HepG2 (cell line): ENCODE data around the gene RNASE8. TPM values are rescaled to one million over a fixed set of nuclear protein-coding genes. Genes with fewer than 3 reads are reported as not detected.

Source experiments
- ASH2L ChIP-seq: fragments of 300-600, 200-600 bp; sonication (generic); IDR thresholded peaks from 2 replicates; pipeline ENCODE4 v1.7.0; 2017; ENCODE audit warnings: low read depth, mild to moderate bottlenecking, moderate library complexity, mixed read lengths, low read length; ENCODE audit not compliant: insufficient read length
- ATAD3A ChIP-seq: sonication (generic); formaldehyde crosslinking; IDR thresholded peaks from 2 replicates; pipeline ENCODE4 v1.4.0; 2020; ENCODE audit warnings: missing genetic modification reagents
- FOSL2 ChIP-seq: sonication (generic); formaldehyde crosslinking; IDR thresholded peaks from 2 replicates; pipeline ENCODE4 v1.4.0; 2020; ENCODE audit warnings: missing genetic modification reagents
- KLF6 ChIP-seq: IDR thresholded peaks from 2 replicates; pipeline ENCODE4 v1.8.0; 2016; ENCODE audit warnings: missing biosample characterization, missing genetic modification reagents
- KLF9 ChIP-seq: IDR thresholded peaks from 2 replicates; pipeline ENCODE4 v1.6.1; 2016; ENCODE audit warnings: low read depth
- KMT2A ChIP-seq: sonication (generic); formaldehyde crosslinking; IDR thresholded peaks from 2 replicates; pipeline ENCODE4 v1.4.0; 2020; ENCODE audit warnings: missing genetic modification reagents
- NR2F6 ChIP-seq, 2 experiments: IDR thresholded peaks; 2 replicates each; pipeline ENCODE4 v1.6.1; 2016; ENCODE audit warnings: antibody characterized with exemption in 1 of 2, mild to moderate bottlenecking in 1 of 2
- POLR2G ChIP-seq: fragments of 200-400 bp; formaldehyde crosslinking; IDR thresholded peaks from 2 replicates; pipeline ENCODE4 v1.6.1; 2018; ENCODE audit warnings: mild to moderate bottlenecking, low read depth, low read length, moderate library complexity
- RARA ChIP-seq: IDR thresholded peaks from 2 replicates; pipeline ENCODE4 v1.6.1; 2016; ENCODE audit warnings: missing genetic modification reagents, missing compliant biosample characterization
- RBM39 ChIP-seq: fragments of 200-400 bp; formaldehyde crosslinking; IDR thresholded peaks from one replicate; pipeline ENCODE4 v1.6.1; 2018; ENCODE audit warnings: antibody characterized with exemption, mild to moderate bottlenecking, low read depth, low read length; ENCODE audit not compliant: poor library complexity, severe bottlenecking
- TARDBP ChIP-seq: sonication (generic); formaldehyde crosslinking; IDR thresholded peaks from 2 replicates; pipeline ENCODE4 v1.8.0; 2022; ENCODE audit warnings: mild to moderate bottlenecking, missing genetic modification reagents
- ZNF547 ChIP-seq: sonication (generic); formaldehyde crosslinking; IDR thresholded peaks from 2 replicates; pipeline ENCODE4 v1.5.1; 2020; ENCODE audit warnings: mild to moderate bottlenecking, missing genetic modification reagents
- ZNF556 ChIP-seq: sonication (generic); formaldehyde crosslinking; IDR thresholded peaks from 2 replicates; pipeline ENCODE4 v1.4.0; 2020; ENCODE audit warnings: mild to moderate bottlenecking, missing genetic modification reagents, borderline replicate concordance
- ZNF607 ChIP-seq: sonication (generic); formaldehyde crosslinking; IDR thresholded peaks from 2 replicates; pipeline ENCODE4 v1.5.1; 2020; ENCODE audit warnings: missing genetic modification reagents, mild to moderate bottlenecking, borderline replicate concordance
- ZNF746 ChIP-seq: sonication (generic); formaldehyde crosslinking; IDR thresholded peaks from 2 replicates; pipeline ENCODE4 v1.8.0; 2022; ENCODE audit warnings: mild to moderate bottlenecking, missing genetic modification reagents
- polyA plus RNA-seq, 8 experiments: library from polyadenylated mRNA; depleted of rRNA in 3 of 8; stranded (reverse) in 7 of 8; unstranded in 1 of 8; fragments of >200 nt; fragmentation: Illumina TruSeq in 4 of 8; extraction: Trizol in 4 of 8; gene quantifications; 2 replicates each; pipeline versions ENCODE4 v1.2.1 to v1.2.3, GENCODE V29; 2011 to 2016; ENCODE audit warnings: low read depth in 4 of 8, missing spikeins in 1 of 8, mixed read lengths in 1 of 8; ENCODE audit not compliant: insufficient read depth in 1 of 8
- total RNA-seq, 5 experiments: library from RNA; depleted of rRNA; stranded (reverse); fragments of >200 nt; fragmentation: Illumina TruSeq; extraction: Trizol; gene quantifications; 2 replicates each; pipeline ENCODE4 v1.2.3, GENCODE V29; 2016; ENCODE audit warnings: low read depth in 1 of 5
- TF ChIP-seq, protein P1 (sequence below): sonication (generic); formaldehyde crosslinking; IDR thresholded peaks from 2 replicates; pipeline ENCODE4 v1.4.0; 2020; ENCODE audit warnings: missing genetic modification reagents
- TF ChIP-seq, protein P2 (sequence below): sonication (generic); formaldehyde crosslinking; IDR thresholded peaks from 2 replicates; pipeline ENCODE4 v1.5.1; 2020; ENCODE audit warnings: missing genetic modification reagents, mild to moderate bottlenecking, borderline replicate concordance
- TF ChIP-seq, protein P3 (sequence below): sonication (generic); formaldehyde crosslinking; IDR thresholded peaks from 2 replicates; pipeline ENCODE4 v1.4.0; 2020; ENCODE audit warnings: mild to moderate bottlenecking, missing genetic modification reagents
- TF ChIP-seq, protein P4 (sequence below): IDR thresholded peaks from 2 replicates; pipeline ENCODE4 v1.6.1; 2016; ENCODE audit warnings: low read depth, borderline replicate concordance
- TF ChIP-seq, protein P5 (sequence below): sonication (generic); formaldehyde crosslinking; IDR thresholded peaks from 2 replicates; pipeline ENCODE4 v1.4.0; 2020; ENCODE audit warnings: low read depth, missing genetic modification reagents
- TF ChIP-seq, protein P6 (sequence below): IDR thresholded peaks from 2 replicates; pipeline ENCODE4 v1.6.1; 2016; ENCODE audit warnings: mild to moderate bottlenecking, missing biosample characterization, missing genetic modification reagents

RNASE8 gene
- total and polyA plus RNA-seq, 2 of the 13 experiments (the other 11 are each of a cell fraction or from before 2014, with no cell fraction given) = not detected

DNA sequence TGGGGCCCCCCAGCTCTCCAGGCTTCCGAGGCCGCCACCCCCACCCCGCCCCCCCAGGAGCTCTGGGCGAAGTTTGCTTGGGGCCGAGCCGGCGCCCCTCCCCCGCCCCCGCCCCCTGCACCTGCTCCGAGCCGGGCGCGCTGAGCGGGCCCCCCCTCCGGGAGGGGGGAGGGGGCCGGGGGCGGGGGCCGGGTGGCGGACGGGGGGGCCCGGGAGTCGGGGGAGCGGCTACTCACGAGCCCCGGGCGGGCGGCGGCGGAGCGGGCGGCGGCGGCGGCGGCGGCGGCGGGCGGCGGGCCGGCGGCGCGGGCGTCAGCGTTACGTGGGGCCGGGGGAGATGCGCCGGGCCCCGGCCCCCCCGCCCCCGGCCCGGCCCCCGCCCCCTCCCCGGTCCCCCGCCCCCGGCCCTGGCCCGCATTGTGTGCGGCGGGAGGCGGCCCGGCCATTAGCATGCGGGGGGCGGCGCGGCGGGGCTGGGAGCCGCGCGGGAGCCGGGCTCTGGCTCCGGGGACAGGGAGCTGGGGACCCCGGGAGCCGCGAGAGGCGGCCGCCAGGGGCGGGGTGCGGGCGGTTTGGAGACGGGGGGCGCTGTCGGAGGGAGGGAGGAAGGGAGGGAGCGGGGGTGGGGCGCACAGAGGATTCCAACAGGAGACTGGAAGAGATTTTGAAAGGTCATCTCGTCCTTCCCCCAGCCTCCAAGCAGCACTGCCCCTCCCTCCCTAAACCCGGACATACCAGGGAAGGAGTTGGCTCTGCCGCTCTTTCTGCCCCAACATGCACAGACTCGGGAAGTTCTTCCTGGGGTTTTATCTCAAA lies 40.7 kb downstream of the RNASE8 start, which contains the start of gene ZNF219 (continued):
- TF ChIP-seq, protein P1, sequence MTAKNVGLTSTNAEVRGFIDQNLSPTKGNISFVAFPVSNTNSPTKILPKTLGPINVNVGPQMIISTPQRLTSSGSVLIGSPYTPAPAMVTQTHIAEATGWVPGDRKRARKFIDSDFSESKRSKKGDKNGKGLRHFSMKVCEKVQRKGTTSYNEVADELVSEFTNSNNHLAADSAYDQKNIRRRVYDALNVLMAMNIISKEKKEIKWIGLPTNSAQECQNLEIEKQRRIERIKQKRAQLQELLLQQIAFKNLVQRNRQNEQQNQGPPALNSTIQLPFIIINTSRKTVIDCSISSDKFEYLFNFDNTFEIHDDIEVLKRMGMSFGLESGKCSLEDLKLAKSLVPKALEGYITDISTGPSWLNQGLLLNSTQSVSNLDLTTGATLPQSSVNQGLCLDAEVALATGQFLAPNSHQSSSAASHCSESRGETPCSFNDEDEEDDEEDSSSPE (CRISPR knock-in tag) = 0 out of 2 replicates have a peak, but pooled peaks have one; percentile 22
- TF ChIP-seq TARDBP (CRISPR knock-in tag) = 0 out of 2 replicates have a peak, but pooled peaks have one; percentile 43
- no peak for TF ChIP-seq ZNF547 (CRISPR knock-in tag)
- peak; percentile 60 for TF ChIP-seq ASH2L
- TF ChIP-seq ATAD3A (CRISPR knock-in tag) = no peak
- peak; percentile 81 for TF ChIP-seq ZNF746 (CRISPR knock-in tag)
- 0 out of 2 replicates have a peak, but pooled peaks have one; percentile 31 for TF ChIP-seq KLF9 (CRISPR knock-in tag)
- peak; percentile 36; the same call in 1 of the 2 replicates for TF ChIP-seq ZNF556 (CRISPR knock-in tag)
- TF ChIP-seq, protein P2, sequence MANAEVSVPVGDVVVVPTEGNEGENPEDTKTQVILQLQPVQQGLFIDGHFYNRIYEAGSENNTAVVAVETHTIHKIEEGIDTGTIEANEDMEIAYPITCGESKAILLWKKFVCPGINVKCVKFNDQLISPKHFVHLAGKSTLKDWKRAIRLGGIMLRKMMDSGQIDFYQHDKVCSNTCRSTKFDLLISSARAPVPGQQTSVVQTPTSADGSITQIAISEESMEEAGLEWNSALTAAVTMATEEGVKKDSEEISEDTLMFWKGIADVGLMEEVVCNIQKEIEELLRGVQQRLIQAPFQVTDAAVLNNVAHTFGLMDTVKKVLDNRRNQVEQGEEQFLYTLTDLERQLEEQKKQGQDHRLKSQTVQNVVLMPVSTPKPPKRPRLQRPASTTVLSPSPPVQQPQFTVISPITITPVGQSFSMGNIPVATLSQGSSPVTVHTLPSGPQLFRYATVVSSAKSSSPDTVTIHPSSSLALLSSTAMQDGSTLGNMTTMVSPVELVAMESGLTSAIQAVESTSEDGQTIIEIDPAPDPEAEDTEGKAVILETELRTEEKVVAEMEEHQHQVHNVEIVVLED = no peak
- 0 out of 2 replicates have a peak, but pooled peaks have one; percentile 42 for TF ChIP-seq KLF6 (CRISPR knock-in tag)
- no peak for TF ChIP-seq ZNF607 (CRISPR knock-in tag)
- TF ChIP-seq FOSL2 = peak; percentile 25; the same call in 1 of the 2 replicates
- TF ChIP-seq POLR2G = peak; percentile 66
- TF ChIP-seq NR2F6 (IDR thresholded peaks at IDR 0.05) = peak; percentile 26; the same call in 1 of the 2 replicates
- peak; percentile 44; the same call in 1 of the 2 replicates for TF ChIP-seq NR2F6 (CRISPR knock-in tag; IDR thresholded peaks at IDR 0.05)
- 0 out of 2 replicates have a peak, but pooled peaks have one; percentile 62 for TF ChIP-seq KMT2A (CRISPR knock-in tag)
- TF ChIP-seq, protein P3, sequence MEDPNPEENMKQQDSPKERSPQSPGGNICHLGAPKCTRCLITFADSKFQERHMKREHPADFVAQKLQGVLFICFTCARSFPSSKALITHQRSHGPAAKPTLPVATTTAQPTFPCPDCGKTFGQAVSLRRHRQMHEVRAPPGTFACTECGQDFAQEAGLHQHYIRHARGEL (CRISPR knock-in tag) = no peak
- peak; percentile 32; the same call in 1 of the 2 replicates for TF ChIP-seq RARA (CRISPR knock-in tag)
- TF ChIP-seq, protein P4, sequence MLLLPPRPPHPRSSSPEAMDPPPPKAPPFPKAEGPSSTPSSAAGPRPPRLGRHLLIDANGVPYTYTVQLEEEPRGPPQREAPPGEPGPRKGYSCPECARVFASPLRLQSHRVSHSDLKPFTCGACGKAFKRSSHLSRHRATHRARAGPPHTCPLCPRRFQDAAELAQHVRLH (CRISPR knock-in tag) = peak; percentile 63; the same call in 1 of the 2 replicates
- TF ChIP-seq, protein P5, sequence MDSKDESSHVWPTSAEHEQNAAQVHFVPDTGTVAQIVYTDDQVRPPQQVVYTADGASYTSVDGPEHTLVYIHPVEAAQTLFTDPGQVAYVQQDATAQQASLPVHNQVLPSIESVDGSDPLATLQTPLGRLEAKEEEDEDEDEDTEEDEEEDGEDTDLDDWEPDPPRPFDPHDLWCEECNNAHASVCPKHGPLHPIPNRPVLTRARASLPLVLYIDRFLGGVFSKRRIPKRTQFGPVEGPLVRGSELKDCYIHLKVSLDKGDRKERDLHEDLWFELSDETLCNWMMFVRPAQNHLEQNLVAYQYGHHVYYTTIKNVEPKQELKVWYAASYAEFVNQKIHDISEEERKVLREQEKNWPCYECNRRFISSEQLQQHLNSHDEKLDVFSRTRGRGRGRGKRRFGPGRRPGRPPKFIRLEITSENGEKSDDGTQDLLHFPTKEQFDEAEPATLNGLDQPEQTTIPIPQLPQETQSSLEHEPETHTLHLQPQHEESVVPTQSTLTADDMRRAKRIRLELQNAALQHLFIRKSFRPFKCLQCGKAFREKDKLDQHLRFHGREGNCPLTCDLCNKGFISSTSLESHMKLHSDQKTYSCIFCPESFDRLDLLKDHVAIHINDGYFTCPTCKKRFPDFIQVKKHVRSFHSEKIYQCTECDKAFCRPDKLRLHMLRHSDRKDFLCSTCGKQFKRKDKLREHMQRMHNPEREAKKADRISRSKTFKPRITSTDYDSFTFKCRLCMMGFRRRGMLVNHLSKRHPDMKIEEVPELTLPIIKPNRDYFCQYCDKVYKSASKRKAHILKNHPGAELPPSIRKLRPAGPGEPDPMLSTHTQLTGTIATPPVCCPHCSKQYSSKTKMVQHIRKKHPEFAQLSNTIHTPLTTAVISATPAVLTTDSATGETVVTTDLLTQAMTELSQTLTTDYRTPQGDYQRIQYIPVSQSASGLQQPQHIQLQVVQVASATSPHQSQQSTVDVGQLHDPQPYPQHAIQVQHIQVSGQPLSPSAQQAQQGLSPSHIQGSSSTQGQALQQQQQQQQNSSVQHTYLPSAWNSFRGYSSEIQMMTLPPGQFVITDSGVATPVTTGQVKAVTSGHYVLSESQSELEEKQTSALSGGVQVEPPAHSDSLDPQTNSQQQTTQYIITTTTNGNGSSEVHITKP (CRISPR knock-in tag) = peak; percentile 34; the same call in 1 of the 2 replicates
- TF ChIP-seq, protein P6, sequence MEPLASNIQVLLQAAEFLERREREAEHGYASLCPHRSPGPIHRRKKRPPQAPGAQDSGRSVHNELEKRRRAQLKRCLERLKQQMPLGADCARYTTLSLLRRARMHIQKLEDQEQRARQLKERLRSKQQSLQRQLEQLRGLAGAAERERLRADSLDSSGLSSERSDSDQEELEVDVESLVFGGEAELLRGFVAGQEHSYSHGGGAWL (CRISPR knock-in tag) = peak; percentile 26; the same call in 1 of the 2 replicates
- peak; percentile 34 for TF ChIP-seq RBM39
